Measurements from ENCODE around the gene DHX36. TPM values are rescaled to one million over a fixed set of nuclear protein-coding genes. Genes with fewer than 3 reads are reported as not detected.

The DHX36 gene
- 41.1 TPM for total RNA-seq

- ATAC-seq: peak; percentile 95
These were observed at the start of gene DHX36 for GRCh38 chr3:154323891-154324738. DHX36 (minus strand) TSS chr3:154324487; CDS start chr3:154324416, 71 bp downstream.

- no peak for ATAC-seq
These were observed 42.9 kb upstream of the DHX36 start for GRCh38 chr3:154367221-154367620.

- peak; percentile 73 for ATAC-seq
These were observed 40.6 kb upstream of the DHX36 start for GRCh38 chr3:154364849-154365248.

- no peak for ATAC-seq
These were observed 36.8 kb upstream of the DHX36 start for GRCh38 chr3:154361099-154361498.

GRCh38 chr3:154356009-154356408 lies 31.7 kb upstream of the DHX36 start:
- no peak for ATAC-seq

GRCh38 chr3:154349223-154349622 lies 24.9 kb upstream of the DHX36 start:
- ATAC-seq: no peak

- ATAC-seq: no peak
These were observed 21.3 kb upstream of the DHX36 start for GRCh38 chr3:154345422-154346122.

GRCh38 chr3:154338570-154338969 lies 14.3 kb upstream of the DHX36 start:
- no peak for ATAC-seq

GRCh38 chr3:154338008-154338407 lies 13.7 kb upstream of the DHX36 start:
- ATAC-seq: no peak

GRCh38 chr3:154334973-154335420 lies 10.7 kb upstream of the DHX36 start:
- no peak for ATAC-seq

- ATAC-seq: no peak
These were observed 3.6 kb upstream of the DHX36 start for GRCh38 chr3:154327871-154328270.

- ATAC-seq: no peak
These were observed 632 bp upstream of the DHX36 start for GRCh38 chr3:154324919-154325318.

GRCh38 chr3:154316974-154317767 lies 7.1 kb downstream of the DHX36 start:
- no peak for ATAC-seq

- ATAC-seq: no peak
These were observed 10.1 kb downstream of the DHX36 start for GRCh38 chr3:154314152-154314551.

GRCh38 chr3:154310840-154311239 lies 13.4 kb downstream of the DHX36 start:
- ATAC-seq: no peak

GRCh38 chr3:154307363-154307762 lies 16.9 kb downstream of the DHX36 start:
- no peak for ATAC-seq

- ATAC-seq: no peak
These were observed 19.4 kb downstream of the DHX36 start for GRCh38 chr3:154304936-154305335.

GRCh38 chr3:154304116-154304786 lies 20.0 kb downstream of the DHX36 start:
- ATAC-seq: no peak

GRCh38 chr3:154301561-154301960 lies 22.7 kb downstream of the DHX36 start:
- no peak for ATAC-seq

GRCh38 chr3:154294016-154294415 lies 30.3 kb downstream of the DHX36 start:
- no peak for ATAC-seq

GRCh38 chr3:154290187-154290586 lies 34.1 kb downstream of the DHX36 start:
- no peak for ATAC-seq

- ATAC-seq: no peak
These were observed 39.1 kb downstream of the DHX36 start for GRCh38 chr3:154285221-154285620.
